EH (cell line): ENCODE measurements around the gene BICD1.
"Not testable (repeated sequence)": the region's sequence is repeated elsewhere in the genome, so short reads cannot be mapped to it uniquely, and the experiment has no call there.

Source experiments
- DNase-seq: peaks from one replicate; pipeline ENCODE4 v3.0.0-alpha.2; 2015; ENCODE audit warnings: low read depth

The BICD1 gene

GRCh38 chr12:32106517-32107358, at the start of gene BICD1:
TSS of gene BICD1 (plus strand) at chr12:32106847. CDS start at chr12:32107332, 485 bp downstream.
- peak; percentile 90 for DNase-seq

GRCh38 chr12:32061033-32061432, 45.6 kb upstream of the BICD1 start:
- DNase-seq, result no peak

- DNase-seq, result no peak
Observed at GRCh38 chr12:32062881-32063280, 43.8 kb upstream of the BICD1 start.

GRCh38 chr12:32063796-32064195, 42.9 kb upstream of the BICD1 start:
- DNase-seq, result no peak

- DNase-seq, result no peak
Observed at GRCh38 chr12:32066206-32066605, 40.4 kb upstream of the BICD1 start.

- DNase-seq, result no peak
Observed at GRCh38 chr12:32069071-32069470, 37.6 kb upstream of the BICD1 start.

- no peak for DNase-seq
Observed at GRCh38 chr12:32069731-32070130, 36.9 kb upstream of the BICD1 start.

- no peak for DNase-seq
Observed at GRCh38 chr12:32070370-32070769, 36.3 kb upstream of the BICD1 start.

GRCh38 chr12:32072102-32072501, 34.5 kb upstream of the BICD1 start:
- DNase-seq, result no peak

GRCh38 chr12:32074432-32074831, 32.2 kb upstream of the BICD1 start:
- no peak for DNase-seq

GRCh38 chr12:32076941-32077340, 29.7 kb upstream of the BICD1 start:
- no peak for DNase-seq

GRCh38 chr12:32080435-32080834, 26.2 kb upstream of the BICD1 start:
- no peak for DNase-seq

- DNase-seq, result peak; percentile 89
Observed at GRCh38 chr12:32083489-32083888, 23.2 kb upstream of the BICD1 start.

- DNase-seq, result peak; percentile 31
Observed at GRCh38 chr12:32084017-32084688, 22.5 kb upstream of the BICD1 start.

- DNase-seq, result no peak
Observed at GRCh38 chr12:32084753-32085152, 21.9 kb upstream of the BICD1 start.

- no peak for DNase-seq
Observed at GRCh38 chr12:32087306-32087705, 19.3 kb upstream of the BICD1 start.

GRCh38 chr12:32089156-32089555, 17.5 kb upstream of the BICD1 start:
- DNase-seq, result no peak

GRCh38 chr12:32089586-32089985, 17.1 kb upstream of the BICD1 start:
- peak; percentile 83 for DNase-seq

GRCh38 chr12:32091696-32092095, 15.0 kb upstream of the BICD1 start:
- DNase-seq, result peak; percentile 46

GRCh38 chr12:32098112-32098511, 8.5 kb upstream of the BICD1 start:
- DNase-seq, result no peak

- not testable (repeated sequence) for DNase-seq
Observed at GRCh38 chr12:32099275-32099674, 7.4 kb upstream of the BICD1 start.

- no peak for DNase-seq
Observed at GRCh38 chr12:32100361-32100760, 6.3 kb upstream of the BICD1 start.

- DNase-seq, result no peak
Observed at GRCh38 chr12:32100888-32101287, 5.8 kb upstream of the BICD1 start.
